GM19455 (cell line): ENCODE measurements around the gene LZTFL1.

ENCODE experiments used
- ATAC-seq: cut with Tn5 transposase; IDR thresholded peaks from one replicate; pipeline ENCODE4 v1.9.1; 2021; ENCODE audit not compliant: unreplicated experiment

LZTFL1 gene, protein sequence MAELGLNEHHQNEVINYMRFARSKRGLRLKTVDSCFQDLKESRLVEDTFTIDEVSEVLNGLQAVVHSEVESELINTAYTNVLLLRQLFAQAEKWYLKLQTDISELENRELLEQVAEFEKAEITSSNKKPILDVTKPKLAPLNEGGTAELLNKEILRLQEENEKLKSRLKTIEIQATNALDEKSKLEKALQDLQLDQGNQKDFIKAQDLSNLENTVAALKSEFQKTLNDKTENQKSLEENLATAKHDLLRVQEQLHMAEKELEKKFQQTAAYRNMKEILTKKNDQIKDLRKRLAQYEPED

DNA sequence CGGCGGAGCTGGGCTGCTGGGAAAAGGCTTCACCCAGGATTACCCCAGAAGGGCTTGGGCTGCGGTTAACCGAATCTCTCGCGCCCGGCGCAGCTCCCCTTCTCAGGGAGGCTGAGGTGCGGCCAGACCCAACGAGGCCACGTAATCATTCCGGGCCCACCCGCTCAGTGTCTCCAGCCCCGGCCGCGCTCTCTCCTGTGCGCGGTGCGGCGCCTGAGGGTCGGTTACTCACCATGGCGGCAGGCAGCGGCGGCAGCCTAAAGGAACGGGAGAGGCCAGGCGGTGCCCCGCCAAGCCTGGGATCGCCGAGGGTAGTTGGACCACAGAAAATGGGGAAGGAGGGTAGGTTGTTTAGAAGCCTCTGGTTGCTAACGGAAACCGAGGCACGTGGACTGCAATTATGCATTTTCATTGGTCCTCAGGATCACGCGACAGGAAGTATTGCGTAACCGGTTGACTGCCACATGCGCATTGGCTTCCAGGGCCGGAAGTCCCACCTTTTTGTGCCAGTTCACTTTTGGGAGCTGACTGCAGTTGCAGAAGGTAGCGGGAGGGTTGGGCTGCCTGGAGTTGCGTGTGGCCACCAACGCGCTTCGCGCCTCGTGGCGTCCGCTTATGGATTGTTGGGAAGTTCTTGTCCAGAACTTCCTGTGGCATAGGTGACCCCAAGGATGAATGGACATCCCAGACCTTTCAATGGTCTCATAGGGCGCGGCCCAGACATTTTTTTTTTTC lies at the start of gene LZTFL1:
Gene LZTFL1 (minus strand): TSS at position 363 of the 735 bp plus-strand sequence. CDS start 128 bp downstream, at position 235.
- ATAC-seq: peak; percentile 94

DNA sequence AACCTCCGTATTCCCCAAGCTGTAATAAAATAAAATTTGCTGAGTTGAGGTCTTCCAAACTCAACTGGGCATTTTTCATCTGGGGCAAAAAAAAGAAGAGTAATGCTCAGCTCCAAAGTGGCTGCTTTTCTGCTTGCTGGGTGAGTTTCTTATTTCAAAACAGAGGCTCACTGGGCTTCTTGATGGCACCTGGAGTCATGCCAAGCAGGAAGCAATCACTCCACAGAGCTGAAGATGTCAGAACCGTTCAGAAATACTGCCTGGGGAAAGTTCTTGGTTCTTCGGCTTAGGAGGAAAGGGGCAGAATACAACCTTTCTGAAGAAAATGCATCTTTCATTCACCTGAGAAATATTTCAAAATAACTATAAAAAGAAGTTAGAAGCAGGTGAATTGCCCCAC lies 48.5 kb upstream of the LZTFL1 start:
- no peak for ATAC-seq

DNA sequence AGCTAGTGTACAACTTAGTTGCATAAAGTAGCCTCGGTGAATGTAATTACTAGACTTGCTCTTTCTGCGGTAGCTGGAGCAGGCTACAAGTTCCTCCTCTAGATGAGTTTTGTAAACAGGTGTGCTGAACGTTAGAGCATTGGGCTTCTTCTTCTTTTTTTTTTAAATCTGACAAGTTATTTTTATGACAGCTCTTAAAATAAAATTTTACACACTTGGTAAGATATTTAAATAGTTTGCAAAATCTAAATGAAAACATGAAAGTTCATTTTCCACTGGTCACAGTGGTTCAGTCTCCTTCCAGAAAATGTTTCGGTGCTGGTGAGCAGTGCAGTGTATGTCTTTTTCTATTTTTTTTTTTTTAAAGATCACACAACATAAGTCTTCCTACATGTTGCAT lies 47.4 kb upstream of the LZTFL1 start:
- no peak for ATAC-seq

DNA sequence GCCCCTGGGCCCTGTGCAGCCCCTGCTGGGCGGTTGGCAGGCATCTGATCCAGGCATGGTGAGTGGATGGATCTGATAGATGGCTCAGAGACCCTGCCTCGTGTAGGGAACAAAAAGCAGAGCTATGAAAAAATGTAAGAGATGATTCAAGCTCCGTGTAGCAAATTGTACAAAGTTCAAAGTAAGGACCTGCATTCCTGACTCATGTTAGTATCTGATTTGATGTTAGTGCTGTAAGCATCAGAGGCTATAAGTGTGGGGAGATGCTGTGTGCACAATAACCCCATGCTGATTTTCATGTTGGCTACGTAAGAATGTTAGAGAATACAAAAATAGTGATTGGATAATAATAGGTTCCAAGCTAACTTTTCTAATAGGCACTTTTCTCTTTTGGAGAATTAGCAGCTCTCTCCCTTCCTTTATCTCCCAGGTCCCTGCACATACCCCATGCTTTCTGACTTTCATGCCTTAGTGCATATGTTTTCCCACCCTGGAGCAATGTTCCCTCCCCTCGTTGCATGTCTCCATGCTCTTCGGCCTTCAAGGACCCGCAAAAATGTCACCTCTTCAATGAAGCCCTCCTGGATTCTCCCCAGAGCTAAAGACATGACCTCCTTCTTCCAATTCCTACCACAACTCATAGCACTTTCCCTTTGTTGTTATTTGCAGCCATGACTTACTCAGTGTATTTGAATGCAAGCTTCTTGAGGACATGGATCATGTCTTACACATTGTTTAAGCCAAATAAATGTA lies 46.0 kb upstream of the LZTFL1 start:
- no peak for ATAC-seq

DNA sequence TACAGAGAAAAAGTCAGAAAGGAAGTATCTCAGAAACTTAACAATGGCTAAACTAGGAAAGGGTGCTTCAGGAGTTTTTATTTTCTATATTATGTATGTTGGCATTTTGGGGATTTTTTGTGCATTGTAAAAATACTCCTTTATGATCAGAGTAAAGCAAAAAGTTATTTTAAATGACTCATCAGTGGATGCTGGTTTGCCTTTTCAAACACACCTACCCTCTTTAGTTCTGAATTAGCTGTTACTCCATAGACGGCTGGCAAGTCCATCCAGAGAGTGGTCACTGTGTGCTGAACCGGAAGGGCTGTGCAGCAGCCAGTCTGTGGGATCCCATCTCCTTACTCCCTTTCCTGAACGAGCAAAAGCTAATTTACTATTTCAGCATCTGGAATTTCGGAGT lies 45.4 kb upstream of the LZTFL1 start:
- no peak for ATAC-seq

DNA sequence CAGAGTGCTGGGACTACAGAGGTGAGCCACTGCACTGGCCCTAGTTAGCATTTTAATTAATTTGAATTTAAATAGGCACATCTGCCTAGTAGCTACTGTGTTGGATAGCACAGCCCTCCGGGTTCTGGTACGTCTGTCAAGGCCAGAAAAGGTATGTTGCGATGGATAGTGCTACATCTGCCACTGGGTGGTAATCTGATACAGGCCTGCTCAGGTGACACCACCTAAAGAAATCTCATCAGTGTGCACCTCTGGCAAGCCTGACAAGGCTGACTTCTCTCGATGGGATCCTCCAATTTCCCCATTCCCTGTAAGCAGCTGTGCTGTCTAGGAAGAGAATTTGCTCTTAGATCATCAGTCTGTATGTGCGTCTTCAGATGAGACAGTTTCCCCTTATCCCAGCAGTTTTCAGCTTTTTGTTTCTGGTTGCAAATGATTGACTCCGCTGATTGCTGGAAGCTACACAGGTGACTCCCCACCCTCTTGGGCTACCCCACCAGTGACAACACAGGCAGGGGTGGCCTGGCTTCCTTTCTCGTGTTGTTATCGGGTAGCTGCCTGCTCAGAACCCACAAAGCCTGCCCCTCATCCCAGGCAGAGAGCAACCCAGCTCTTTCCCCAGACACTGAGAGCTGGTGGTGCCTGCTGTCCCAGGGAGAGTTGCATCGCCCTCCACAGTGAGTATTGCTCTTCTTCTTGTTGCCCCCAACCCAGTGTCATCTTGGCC lies 44.2 kb upstream of the LZTFL1 start, which contains the start of gene CCR9:
Gene CCR9 (plus strand): TSS at position 565 of the 727 bp plus-strand sequence. CDS start 8,391 bp downstream, outside the sequence.
- ATAC-seq: no peak

DNA sequence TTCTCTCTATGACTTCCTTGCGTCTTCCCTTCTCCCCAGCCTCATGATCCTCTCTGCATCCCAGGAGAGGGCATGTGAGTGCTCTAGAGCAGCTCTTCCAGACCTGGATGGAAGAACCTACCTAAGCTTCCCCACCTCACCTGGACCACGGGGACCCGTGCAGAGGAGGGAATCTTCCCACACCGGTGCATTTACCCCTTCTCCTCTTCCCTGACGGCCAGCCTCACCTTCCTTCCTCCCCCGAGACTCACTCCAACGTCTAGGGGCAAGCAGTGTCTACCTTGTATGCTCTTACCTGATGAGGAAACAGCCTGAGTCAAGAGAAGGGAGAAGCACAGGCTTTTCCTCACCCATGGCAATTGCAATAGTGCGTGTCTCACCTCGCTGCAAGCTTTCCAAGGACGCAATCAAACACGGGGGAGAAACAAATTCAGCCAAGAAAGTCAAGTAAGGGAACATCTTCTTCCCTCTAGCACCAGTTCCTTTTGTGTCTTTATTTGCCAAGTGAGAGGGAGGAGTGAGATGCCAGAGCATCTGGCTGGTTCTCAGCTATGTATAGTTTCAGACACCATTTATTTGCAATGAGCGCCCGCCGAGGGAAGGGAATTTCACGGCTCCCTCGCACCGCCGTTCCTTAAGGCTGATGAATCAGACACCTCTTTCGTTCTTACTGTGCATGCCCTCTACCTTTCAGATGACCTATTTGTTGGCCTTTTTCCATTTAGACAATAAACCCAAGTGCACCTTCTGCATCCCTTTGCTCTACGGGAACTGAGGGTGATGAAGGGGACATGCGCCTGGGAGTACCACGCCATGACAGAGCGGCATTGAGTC lies 42.7 kb upstream of the LZTFL1 start:
- ATAC-seq: no peak

DNA sequence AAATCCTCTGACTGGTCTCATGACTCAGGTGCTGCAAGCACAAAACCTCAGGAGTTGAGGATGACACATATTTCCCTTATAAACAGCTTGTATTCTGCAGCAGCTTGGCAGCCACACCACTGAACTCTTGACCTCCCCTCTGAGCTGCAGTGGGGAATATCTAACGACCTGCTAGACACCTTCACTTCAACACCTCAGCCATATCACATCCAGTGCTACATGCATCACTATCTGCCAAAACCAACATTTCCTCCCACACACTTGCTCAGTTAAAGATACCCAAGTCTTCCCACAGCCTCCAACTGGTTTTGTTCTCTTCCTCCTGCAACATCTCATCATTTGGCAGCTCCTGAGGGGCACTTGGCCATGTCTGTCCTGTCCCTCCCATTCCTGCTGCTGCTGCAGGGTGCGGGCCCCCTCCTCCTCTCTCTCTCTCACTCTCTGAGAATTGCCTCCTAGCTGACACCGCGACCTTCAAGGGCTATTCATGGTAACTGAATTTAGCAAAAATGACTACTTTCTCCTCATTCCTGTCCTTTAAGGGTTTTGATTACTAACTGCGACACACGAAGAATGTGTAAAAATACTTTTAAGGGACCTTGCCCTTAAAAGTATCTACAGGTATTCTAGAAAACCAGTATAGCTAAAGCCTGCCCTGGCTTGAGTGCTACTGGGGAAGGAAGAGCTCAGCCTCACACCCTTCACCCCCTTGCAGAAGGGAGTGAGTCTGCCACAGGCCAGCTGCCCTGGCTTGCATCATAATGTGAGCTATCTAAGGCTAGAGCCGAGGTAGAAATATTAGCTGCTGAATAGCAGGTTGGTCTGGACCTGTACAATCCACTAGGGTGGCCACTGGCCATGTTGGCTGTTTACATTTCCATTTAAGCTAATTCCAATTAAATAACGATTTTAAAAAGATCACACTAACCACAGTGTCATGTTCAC lies 39.4 kb upstream of the LZTFL1 start:
- ATAC-seq: no peak

DNA sequence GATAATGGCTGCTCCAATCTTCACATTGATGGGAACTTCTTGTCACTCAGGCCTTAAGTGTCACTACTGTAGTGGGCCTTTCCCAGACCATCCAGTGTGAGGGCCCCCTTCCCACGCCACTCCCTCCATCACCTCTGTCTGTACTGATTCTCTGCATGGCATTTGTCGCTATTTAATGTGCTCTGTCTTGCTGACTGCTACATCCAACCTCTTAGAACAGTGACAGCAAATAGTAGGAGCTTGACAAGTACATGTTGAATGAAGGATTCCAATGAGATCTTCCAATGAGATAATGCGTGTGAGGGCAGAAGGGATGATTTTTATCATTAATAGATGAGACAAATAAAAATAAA lies 38.8 kb upstream of the LZTFL1 start:
- ATAC-seq: no peak

DNA sequence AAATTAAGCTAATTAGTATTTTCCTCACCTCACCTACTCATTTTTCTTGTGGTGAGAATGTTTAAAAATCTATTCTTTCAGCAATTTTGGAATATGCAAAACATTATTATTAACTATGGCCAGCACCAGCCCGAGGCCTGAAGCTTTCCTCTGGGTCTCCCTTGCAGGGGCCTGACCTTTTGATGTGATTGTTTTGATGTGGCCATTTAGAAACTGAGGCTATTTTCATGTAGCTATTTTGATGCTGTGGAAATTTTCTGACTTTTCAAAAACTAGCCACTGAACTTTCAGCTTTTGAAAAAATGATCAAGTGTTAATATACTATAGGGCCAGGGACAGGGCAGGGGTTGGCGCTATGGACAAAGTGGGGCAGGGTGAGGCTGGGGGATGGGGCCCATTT lies 36.2 kb upstream of the LZTFL1 start:
- ATAC-seq: no peak

DNA sequence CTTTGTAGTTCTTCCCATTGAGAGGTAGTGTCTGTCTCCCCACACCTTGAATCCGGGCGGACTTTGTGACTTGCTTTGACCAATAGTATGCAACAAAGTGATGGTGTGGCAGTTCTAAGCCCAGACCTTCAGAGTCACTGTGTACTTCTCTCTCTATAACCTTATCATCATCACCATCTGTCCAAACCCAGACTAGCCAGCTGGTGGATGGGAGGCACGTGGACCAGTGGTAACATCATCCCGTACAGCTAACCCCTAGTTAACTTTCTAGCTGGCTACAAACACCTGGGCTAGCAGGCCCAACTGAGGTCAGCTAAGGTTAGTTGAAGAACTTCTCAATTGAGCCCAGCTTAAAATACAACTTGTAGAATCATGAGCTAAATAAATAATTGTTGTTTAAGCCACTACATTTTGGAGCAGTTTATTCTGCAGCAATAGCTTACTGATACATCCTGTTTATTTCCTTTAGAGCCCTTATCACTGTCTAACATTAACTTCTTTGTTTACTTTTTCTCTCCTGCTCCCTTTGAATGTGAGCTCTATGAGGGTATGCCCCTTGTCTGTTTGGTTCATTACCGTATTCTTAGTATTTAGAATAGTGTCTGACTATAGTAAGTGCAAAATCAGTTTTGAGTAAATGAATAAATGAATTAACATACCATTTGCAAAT lies 32.9 kb upstream of the LZTFL1 start:
- ATAC-seq: no peak

DNA sequence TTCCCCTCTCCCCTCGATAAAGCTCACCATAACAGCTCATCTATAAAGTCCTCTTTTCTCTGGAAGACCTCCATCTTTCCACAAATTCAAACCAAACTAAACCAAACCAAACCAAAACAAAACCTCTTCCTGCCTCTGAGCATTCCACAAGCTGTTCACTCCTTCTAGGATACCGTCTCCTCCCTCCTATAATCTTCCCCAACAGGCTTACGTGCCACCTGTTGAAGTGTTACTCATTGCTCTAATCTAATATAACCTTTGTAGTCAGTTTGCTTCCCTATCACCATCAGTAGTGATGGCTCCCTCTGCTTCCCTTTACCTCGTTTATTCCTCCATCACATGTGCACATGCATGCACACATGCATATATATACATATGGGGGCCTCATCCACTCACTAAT lies 31.7 kb upstream of the LZTFL1 start:
- no peak for ATAC-seq

DNA sequence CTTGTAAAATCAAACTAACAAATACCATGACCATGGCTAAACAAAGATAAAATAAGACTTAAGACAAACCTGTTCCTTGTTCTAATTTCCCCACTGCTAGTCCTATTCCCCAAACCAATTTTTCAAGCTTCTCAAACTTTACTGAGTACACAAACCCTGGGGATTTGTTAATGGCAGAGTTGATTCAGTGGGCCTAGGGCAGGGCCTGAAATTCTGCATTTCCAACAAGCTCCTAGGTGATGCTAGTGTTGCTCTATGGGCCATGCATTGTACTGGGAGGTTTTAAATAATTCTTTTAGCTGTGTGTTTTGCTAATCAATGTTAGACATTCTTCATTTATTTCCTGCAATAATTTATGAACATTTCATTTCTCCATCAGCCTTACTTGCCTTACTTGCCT lies 31.1 kb upstream of the LZTFL1 start:
- no peak for ATAC-seq

DNA sequence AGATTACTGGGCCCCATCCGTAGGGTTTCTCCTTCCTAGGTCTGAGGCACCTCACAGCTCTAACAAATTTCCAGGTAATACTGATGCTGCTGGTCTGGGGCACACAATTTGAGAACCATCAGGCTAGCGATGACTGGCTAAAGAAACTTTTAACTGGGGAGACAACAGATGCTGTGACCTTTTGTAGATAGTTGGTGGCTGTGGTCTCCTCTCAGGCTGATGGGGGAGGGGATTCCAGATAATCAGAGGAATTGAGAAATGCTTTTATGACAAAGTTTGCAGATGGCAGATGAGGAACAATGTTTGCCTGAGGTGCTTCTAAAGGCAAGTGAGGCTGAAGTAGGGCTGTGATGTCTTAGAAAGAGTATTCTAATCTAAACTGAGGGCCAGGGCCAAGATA lies 30.6 kb upstream of the LZTFL1 start:
- ATAC-seq: no peak

DNA sequence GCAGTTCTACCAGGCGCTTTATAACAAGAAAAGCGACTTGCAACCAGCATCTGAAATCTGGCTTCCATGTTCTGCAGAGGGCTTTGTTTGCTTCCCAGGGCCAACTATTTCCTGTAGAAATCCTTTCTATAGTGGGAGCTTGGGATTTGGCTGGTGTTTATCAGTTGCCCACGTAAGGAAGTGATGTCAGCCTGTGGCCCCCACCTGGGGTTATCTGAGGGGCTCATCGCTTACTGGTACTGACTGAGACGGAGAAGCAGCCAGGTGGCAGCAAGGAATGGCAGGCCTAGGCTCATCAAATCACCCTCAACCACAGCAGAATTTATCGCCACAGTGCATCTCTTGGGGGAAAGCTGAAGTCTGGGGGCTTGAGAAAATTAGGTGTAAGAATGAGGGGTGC lies 29.9 kb upstream of the LZTFL1 start:
- no peak for ATAC-seq

DNA sequence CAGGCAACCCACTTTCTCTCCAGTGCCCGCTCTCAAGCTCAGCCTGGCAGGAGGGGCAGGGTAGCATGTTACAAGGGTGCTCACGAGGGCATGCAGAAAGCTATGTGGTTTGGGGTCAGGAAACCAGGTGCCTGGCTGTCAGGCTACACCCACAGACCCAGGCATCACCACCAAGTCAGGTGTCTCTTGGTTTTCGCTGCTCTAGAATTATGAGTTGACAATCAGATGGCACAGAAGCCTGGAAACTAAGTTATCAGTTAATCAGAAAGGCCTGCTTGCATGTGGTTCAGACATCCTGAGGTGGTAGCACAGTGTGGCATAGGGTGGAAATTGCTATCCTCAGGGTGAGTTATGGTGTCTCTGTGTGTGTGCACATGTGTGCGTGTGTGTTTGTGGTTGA lies 28.2 kb upstream of the LZTFL1 start:
- no peak for ATAC-seq

DNA sequence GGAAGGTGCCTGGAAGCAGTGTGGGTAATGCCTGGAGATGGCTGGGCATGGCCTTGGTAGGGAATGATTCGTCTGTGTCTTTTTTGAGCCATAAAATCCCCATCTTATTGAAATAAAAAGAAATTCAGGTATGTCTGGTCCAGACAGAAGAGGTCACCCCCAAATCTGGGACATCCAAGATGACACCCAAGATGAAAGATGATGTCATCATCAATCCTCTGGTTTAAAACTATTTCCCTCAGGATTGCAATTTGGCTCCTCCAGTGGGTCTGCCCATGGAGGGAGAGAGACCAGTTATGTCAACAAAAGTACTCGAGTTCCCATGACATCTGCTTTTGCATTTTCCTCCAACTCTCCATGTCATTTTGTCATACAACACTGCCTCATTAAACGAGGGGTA lies 27.7 kb upstream of the LZTFL1 start:
- no peak for ATAC-seq

DNA sequence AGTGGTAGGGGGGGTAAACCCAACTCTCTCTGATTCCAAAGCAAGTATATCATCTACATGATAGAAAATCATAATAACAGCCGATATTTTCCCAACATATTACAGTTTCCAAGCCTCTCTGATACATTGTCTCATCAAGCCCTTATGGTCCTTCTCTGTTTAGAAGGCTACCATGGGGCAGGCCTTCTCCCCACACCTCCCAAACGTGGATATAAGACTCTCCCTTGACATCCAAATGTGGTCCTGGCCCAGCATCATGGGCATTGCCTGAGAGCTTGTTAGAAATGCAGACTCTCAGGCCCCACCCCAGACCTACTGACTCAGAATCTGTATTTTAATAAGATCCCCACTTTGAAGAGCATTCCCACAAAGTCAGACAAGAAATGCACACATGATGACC lies 26.7 kb upstream of the LZTFL1 start:
- no peak for ATAC-seq

DNA sequence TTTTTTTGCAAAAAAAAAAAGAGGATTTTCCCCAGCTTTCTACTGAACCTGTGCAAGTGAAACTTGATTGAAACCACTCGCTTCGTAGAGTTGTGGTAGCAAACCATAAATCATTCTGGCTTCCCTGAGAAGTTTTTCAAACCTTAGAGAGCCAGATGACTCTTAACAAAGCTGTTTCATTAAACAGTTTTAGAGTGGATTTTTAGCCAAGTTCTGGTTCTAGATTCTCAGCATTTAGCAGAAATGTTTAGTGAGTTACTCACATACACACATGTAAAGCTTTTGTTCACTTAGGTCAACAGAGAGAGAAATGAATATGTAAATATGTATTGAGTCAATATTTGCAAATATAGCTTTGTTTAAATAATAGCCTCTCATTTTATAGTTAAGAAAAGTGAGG lies 26.3 kb upstream of the LZTFL1 start:
- no peak for ATAC-seq
